SH-SY5Y (cell line): ENCODE results near the gene MLXIP.

Source experiments
- GATA2 ChIP-seq: IDR thresholded peaks from 2 replicates; pipeline ENCODE4 v1.6.1; 2011; ENCODE audit warnings: mild to moderate bottlenecking, low read depth, low read length
- GATA3 ChIP-seq: IDR thresholded peaks from 2 replicates; pipeline ENCODE4 v1.6.1; 2011; ENCODE audit warnings: low read depth, mild to moderate bottlenecking, low read length, moderate library complexity

- no peak for TF ChIP-seq GATA2
- no peak for TF ChIP-seq GATA3
Measured at GRCh38 chr12:122046145-122046544, 32.4 kb upstream of the MLXIP start.
